Stimulated activated CD8-positive, alpha-beta memory T cell treated with anti-CD3 and anti-CD28 coated beads, Interleukin-15, amount 100 ng/mL, for 48 hours (primary cell): Measurements from ENCODE around the gene ST8SIA4.
"Not testable (repeated sequence)": the region's sequence is repeated elsewhere in the genome, so short reads cannot be mapped to it uniquely, and the experiment has no call there.

Source experiments
- DNase-seq, 2 donors: peaks; one replicate each; pipeline ENCODE4 v3.0.0-alpha.2; 2020; ENCODE audit warnings: low read depth in 2 of 2

ST8SIA4 gene

DNA sequence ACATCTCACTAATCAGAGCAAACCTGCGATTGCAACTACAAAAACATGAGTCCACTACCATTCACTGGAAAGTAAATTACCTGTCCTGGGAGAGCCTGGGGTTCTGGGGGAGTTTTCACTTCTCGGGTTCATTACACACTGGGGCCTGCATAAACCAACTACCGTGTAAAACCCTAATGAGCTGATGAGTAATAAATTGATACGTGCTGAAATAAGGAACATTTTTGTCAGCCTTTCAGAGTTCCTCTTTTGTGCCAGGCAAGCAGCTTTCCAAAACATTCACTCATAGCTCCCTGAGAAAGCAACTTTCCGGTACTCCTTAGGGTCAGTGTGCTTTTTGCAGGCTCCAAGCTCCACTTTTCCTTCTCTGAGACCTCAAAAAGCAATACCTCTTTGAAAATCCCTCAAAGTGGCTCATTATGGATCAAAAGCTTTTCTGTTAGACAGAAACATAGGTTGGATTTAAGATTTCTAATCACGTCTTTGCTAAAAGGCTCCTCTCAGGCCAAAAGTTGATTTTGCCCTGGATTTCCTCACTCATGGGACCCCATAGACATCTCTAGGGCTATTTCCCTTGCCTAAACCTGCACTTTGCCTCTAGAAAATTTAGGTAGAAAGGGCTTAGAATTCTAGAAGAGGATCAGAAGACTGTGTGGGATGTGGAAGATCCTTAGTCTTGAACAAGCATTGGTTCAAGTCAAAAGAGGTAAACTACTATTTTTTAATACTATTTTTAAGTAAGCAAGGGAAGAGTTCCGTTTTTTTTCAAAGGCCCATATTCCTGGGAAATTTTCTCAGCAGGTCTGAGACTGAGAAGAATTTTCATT is 74.8 kb downstream of the ST8SIA4 start:
- no peak for DNase-seq

DNA sequence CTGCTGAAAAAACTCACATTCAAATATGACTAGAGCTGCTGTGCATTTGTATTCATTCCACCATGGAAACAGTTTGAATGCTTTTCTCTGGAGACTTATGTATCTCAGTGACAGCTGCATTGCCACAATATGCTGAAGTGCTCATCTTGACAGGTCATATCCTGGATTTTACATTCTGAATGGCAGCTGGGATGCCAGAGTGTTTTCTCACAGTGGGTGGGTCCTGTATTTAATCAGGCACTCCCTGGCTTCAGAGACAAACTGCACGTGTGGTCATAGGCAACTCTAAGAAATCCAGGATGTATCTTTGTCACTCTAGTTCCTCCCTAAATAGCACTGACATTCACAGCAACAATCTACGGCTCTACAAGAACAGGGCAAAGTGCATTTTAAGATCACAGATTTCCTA is 75.6 kb downstream of the ST8SIA4 start:
- no peak for DNase-seq

DNA sequence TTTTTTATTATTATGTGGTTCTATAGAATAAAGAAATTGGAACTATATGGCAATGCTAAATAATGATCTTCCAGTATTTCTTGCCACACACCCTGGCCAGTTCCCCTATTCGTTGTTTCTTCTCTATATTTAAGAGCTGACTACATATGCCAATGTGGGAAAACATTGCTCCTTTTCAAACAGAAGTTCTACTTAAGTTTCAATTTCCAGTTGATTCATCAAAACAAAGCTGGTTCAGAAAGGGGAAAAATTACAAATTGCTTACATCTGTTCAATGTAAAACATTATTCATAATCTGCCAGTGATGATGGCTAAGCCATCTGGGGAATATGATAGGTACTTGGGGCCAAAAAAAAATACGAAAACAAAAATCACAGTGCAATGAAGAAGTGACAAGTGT is 76.9 kb downstream of the ST8SIA4 start:
- DNase-seq = no peak

DNA sequence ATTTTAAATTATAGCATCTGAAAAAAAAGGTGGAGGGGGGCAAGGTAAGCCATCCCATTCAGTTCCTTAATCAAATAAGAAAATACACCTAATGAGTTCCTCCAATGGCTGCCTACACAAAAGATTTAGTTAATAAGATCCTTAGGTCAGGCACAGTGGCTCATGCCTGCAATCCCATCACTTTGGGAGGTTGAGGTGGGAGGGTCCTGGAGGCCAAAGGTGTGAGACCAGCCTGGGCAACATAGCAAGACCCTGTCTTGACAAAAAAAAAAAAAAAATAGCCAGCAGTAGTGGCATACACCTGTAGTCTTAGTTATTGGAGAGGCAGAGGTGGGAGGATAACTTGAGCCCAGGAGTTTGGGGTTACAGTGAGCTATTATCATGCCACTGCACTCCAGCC is 78.4 kb downstream of the ST8SIA4 start:
- DNase-seq = no peak

DNA sequence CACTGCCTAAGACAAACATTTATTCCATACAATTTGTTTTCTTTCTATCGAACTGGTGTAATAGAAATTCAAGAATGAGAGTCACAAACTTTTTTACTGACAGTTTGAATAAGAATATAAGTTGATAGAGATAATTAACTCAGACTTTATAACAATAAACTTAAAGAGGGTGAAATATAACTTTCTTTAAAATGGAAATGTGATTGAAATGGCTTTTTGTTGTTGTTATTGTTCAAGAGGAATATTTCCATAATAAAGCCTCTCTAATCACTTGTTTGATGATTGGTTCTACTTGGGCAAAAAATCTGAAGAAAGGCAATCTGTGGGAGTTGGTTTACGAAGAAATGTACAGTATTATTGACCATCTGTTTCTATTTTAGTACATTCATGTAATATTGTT is 79.3 kb downstream of the ST8SIA4 start:
- no peak for DNase-seq

DNA sequence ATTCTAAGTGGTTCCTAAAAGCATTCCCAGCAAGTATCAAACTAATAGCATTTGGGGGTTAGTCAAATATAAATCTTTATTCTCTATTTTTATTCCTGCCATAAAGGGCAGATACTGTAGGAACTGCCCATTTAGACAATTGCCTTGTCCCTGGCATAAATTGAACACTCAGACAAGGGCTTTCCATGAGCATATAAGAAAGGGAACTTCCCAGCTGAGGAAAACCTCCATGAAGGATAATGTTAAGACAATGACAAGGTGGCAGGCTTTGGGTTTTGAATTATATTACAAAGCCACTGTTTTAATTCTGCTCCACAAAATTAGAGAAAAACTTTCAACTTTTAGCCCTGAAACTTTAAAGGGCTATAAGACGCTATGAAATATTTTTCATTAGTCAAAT is 81.3 kb downstream of the ST8SIA4 start:
- DNase-seq = no peak

DNA sequence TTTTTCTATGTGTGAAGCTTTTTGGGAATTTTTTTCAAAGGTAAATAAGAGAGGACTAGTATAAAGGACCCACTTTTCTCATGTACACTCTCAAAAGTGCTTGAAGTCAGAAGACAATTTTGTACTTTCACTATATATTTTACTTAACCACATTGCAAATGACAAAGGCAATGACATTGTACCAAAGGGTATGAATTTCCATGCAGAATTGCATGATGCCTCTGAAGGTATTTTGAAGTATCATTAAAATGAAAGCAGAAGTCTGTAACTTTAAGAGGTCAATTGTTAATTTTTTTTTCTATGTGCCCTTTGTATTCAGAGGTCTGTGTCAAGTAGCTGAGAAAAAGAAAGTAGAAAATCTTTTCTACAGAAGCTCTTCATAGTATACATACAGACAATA is 84.7 kb downstream of the ST8SIA4 start:
- no peak for DNase-seq

DNA sequence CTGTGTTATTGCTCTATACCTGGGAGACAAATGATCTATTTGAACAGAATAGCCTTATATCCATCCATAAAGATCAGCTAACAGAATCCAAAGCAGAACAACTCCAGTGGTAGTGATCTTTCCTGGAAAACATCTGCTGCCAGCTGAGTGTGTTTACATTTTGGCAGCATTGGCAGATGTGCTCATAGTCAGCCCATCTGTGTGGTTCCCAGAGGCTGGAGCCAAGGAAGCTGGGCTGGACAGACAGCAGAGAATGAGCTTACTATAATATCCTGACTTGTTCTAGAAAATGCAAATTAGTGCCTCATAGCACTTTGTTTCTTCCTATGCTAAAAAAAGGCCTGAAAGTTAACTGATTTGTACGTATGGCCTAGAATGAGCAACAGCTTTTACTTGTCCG is 99.7 kb downstream of the ST8SIA4 start:
- no peak for DNase-seq

DNA sequence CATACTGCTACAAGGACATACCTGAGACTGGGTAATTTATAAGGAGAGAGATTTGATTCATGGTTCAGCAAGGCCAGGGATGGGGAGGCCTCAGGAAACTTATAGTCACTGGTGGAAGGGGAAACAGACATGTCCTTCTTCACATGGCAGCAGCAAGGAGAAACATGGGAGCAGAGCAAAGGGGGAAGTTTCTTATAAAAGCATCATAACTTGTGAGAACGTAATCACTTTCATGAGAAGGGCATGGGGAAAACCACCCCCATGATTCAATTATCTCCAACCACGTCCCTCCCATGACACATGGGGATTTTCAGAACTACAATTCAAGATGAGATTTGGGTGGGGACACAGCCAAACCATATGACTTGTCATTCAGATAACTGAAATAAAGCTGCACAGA is 100.9 kb downstream of the ST8SIA4 start:
- DNase-seq = no peak

DNA sequence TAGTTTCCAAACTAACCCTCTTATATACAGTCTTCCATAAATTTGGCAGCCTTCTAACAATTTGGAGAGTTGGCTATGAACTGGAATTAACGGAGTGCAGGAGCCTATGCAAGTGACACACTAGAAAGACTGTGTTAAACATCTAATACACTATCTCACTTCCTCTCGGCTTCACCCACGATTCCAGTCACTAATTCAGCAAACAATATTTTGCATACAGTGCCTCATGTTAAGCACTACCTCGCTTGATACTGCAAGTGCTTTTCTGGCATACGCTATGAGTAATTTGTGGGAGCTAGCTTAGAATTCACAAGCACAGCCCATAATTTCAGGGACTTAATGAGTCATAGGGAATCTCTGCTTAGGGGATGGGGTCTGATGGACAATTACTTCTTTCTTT is 102.5 kb downstream of the ST8SIA4 start:
- no peak for DNase-seq

DNA sequence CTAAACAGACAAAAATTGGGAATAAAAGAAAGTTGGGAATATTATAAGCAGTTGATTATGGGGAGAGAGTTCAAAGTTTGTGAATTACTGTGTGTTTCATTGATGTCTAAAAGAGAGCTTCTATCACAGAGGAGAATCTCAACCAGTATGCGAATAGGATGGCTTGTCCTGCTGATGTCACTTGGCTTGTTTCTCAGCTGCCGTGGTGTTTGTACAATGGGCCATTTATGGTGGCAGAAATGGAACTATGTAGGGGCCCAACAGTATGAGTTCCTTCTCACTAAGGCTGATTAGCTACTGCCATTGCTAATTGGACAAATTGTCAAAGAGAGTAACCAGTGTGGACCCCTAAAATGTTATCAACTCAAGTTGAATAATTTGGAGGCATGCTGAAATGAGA is 103.9 kb downstream of the ST8SIA4 start:
- DNase-seq = no peak

DNA sequence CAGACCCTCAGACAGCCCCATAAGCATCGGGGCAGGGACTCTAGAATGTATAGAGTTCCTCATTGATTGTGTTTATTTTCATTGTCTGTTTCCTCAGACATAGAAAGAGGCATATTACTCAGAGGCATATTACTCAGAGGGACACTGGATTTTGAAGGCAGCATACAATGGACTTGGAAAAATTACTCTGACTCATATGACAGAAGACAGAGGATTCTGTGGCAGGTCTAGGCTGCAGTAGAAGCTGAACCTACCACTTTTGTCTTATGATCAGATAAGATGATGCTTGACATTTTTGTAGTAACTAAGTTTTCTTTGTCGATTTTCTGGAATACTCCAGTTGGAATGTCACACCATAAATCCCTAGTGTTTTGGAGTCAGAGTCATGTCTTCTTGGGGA is 105.2 kb downstream of the ST8SIA4 start:
- no peak for DNase-seq

DNA sequence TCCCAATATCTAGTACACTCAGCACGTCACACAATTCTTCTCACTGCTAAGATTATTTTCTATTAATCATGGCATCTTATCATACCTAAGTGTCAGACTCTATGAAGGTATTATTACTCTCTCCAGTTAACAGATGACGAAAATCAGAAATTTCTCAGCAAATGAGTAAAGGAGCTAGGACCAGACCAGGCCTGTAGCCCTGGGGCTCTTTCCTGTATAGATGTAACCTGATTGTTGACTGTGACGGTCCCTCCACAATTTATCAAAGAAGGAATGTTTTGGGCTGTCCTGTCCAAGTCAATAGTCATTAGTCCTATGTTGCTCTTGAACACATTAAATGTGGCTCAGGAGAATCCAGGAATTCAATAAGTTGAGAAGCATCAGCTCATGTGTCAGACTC is 106.2 kb downstream of the ST8SIA4 start:
- DNase-seq = no peak

DNA sequence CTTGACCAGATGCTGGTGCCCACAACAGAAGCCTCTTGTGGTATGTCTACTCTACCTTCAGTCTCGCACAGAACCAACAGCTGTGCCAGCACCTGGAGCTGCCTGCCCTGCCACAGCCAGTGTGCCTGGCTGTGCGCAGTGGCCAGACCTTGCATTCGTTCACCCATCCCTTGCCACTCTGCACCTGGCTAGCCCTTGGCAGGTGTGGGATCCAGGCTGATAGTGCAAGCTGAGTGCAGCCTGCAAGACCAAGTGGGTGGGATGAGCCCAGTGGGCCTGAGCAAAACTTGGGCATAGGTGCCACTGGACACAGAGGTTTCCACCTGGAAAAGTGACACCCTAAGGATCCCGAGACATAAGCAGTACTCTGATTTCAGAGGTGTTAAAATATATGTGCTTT is 108.2 kb downstream of the ST8SIA4 start:
- DNase-seq = no peak

DNA sequence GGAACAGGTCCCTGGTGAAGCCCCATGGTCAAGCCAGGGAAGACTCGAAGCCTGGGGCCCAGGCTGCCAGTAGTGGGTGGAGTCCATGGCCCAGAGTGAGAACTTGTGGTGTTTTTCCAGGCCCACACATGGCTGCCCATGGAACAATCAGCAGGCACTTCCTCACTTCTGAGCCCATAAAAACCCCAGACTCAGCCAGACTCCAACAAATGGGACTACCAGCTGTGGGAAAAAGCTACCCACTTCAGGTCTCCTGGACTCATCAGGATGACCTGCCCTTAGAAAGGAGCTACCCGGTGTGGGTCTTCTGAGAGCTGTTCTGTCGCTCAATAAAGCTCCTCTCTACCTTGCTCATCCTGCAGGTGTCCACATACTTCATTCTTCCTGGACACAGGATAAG is 108.9 kb downstream of the ST8SIA4 start:
- DNase-seq = no peak

DNA sequence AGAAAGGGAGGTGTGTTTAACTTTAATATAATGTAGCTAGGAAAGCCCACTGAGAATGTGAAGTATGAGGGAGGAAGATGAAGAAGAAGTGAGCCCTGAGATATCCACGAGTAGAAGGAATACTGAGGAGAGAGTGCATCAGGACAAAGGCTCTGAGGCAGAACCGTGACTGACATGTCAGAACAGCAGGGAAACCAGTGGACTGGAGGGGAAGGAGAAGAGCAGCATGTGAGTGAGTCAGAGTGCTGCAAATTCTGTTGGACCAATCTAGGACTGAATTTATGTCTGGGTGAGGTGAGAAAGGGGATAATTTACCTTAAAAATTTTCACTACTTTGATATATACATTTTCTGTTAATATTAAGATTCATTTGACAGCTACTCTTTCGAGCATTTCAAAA is 110.3 kb downstream of the ST8SIA4 start:
- DNase-seq = no peak

DNA sequence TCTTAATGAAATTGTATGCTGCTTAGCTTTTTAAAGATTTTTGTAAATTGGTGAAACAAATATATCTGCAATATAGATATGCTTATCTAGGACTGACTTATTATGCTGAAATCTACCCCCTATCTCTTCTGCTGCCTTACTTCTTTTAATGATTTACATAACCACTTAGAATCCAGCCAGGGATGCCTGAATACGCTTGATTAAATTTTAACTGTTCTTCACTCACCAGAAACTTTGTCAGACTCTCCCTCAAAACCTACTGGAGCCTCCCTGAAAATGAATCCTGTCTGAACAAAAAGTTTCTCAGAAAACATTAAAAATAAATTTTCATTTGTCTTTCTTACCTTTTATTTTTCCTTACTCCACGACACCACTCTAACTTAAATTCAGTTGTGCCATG is 111.7 kb downstream of the ST8SIA4 start:
- DNase-seq = no peak

DNA sequence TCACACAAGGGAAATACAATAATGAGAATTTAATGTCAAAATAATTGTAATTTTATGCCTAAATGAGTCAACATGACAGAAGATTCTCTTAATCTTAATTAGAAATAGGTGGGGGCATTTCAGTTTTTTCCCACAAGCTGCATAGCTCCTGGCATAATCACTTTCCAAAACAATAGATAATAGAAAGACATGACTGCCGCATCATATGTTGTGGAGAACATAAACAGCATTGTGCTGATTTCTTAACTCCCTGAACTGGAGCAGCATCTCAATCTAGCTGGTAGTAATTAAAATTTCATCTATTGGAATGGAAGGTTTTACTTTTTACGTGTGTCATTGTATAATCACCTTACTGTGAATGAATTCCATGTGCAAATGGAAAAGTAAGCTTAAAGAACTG is 112.1 kb downstream of the ST8SIA4 start:
- no peak for DNase-seq

DNA sequence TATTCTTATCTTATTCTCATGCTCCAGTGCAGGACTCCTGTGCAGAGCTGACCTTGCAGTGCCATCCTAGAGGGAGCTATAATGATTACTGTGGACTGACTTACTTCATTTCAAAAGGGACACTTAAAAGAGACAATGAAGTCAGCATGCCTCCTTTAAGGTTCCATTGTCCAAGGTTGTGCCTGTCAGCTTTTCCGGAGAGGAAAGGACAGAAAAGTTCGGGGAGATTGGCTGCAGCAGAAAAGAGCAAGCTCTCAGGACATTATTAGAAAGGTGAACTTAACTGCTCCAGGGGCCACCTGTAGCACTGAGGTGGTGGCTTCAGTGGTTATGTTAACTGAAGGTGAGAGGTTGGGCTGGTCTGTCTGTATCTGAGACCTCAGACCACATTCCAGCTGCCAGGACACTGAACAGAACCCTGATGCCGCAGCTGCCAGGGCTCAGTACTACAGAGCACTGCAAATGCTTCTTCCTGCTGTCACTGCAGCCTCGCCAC is 112.9 kb downstream of the ST8SIA4 start:
- DNase-seq = no peak

DNA sequence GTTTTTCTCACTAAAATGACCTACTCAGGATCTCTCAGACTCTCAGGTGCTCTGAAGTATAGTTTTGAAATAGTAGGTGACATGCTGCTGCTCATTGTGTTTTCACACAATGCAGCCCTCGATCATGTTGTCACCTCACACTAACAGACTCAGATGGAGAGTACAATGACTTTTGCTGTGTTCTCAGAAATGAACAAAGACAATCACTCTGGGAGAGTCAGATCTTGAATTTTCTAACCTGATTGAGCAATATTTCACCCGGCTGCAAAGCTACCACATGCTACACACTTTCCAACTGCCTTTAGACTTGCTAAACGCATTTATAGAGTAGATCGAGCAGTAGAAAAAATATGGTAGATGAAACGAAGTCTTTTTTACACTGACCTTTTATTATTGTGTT is 113.4 kb downstream of the ST8SIA4 start:
- DNase-seq = no peak

DNA sequence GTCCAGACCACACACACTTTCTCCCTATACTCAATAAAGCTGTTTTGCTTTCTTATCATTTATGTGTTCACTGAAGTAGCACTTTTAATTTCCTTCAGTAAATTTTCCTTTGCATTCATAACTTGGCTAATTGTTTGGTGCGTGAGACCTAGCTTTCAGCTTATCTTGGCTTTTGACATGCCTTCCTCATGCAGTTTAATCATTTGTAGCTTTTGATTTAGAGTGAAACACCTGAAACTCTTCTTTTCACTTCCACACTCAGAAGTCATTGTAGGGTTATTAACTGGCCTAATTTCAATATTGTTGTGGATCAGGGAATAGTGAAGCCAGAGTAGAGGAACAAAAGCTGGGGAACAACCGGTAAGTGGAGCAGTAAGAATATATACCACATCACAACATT is 114.7 kb downstream of the ST8SIA4 start:
- no peak for DNase-seq

DNA sequence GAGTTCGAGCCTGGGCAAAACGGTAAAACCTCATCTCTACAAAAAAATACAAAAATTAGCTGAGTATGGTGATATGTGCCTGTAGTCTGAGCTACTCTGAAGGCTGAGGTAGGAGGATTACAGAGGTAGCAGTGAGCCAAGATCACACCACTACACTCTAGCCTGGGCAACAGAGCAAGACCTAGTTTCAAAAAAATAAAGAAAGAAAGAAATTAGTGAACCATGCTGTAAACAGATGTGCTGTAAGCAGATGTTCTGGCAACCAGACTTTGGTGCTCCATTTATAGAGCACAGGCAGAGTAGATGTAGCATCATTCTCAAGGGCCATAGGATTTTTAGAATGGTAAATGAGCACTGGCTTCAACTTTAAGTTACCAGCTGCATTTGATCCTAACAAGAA is 115.4 kb downstream of the ST8SIA4 start:
- no peak for DNase-seq

DNA sequence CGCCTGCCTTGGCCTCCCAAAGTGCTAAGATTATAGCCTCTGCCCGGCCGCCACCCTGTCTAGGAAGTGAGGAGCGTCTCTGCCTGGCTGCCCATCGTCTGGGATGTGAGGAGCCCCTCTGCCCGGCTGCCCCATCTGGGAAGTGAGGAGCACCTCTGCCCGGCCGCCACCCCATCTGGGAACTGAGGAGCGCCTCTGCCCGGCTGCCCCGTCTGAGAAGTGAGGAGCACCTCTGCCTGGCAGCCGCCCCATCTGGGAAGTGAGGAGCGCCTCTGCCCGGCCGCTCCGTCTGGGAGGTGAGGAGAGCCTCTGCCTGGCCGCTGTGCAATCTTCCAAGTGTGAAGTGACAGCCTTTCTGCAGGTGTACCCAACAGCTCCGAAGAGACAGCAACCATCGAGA is 117.5 kb downstream of the ST8SIA4 start:
- not testable (repeated sequence) for DNase-seq

DNA sequence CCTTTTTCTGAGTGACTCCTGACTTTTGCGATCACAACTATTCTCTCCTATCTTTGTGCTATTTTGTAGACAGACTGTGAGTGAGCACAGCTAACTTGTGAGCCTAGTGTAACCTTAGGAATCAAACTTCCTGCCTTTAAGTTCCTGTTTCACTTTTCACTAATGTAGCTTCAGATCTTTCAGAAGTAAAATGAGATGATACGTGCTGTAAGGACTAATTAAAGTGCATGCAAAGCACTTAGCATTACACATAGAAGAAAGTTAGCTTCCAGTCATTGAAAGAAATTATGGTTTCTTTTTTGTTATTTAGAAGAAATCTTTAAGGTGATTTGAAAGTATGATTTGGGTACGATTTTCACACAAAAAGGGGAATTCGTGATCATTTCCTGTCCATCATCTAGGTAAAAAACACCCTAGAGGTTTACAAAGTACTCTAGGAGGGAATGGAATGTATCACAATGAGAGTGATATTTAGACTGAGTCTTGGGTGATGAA is 122.7 kb downstream of the ST8SIA4 start:
- no peak for DNase-seq
